Liver (tissue), 9 donors: Measurements from ENCODE around the gene CEMP1. TPM values are rescaled to one million over a fixed set of nuclear protein-coding genes. Genes with fewer than 3 reads are reported as not detected.

Experiments used
- DNase-seq: peaks from one replicate; pipeline ENCODE4 v3.0.0-alpha.2; 2017; ENCODE audit warnings: low spot score
- H3K27ac ChIP-seq, 2 donors: one replicate each; pipeline ENCODE4 v1.7.0; 2013; ENCODE audit warnings: inconsistent platforms in 2 of 2, low read length in 2 of 2, control low read depth in 1 of 2, low read depth in 1 of 2, mild to moderate bottlenecking in 1 of 2
- H3K27me3 ChIP-seq, 4 donors: one replicate each; pipeline versions ENCODE4 v1.6.1 to v1.7.0; 2013; ENCODE audit warnings: low read length in 3 of 4, inconsistent platforms in 1 of 4, mild to moderate bottlenecking in 1 of 4, moderate library complexity in 1 of 4; ENCODE audit not compliant: control insufficient read depth in 4 of 4, insufficient read depth in 4 of 4
- H3K36me3 ChIP-seq, 4 donors: one replicate each; pipeline versions ENCODE4 v1.6.1 to v1.7.0; 2013; ENCODE audit warnings: low read length in 3 of 4, mild to moderate bottlenecking in 3 of 4, low read depth in 1 of 4, moderate library complexity in 1 of 4; ENCODE audit not compliant: control insufficient read depth in 4 of 4, insufficient read depth in 3 of 4
- H3K4me1 ChIP-seq, 4 donors: one replicate each; pipeline versions ENCODE4 v1.6.1 to v1.7.0; 2013; ENCODE audit warnings: low read length in 3 of 4, mild to moderate bottlenecking in 3 of 4, moderate library complexity in 1 of 4; ENCODE audit not compliant: control insufficient read depth in 4 of 4, insufficient read depth in 4 of 4
- H3K4me3 ChIP-seq, 3 donors: one replicate each; pipeline versions ENCODE4 v1.6.1 to v1.7.0; 2013; ENCODE audit warnings: low read length in 3 of 3, control low read depth in 1 of 3, low read depth in 1 of 3, mild to moderate bottlenecking in 1 of 3
- H3K9ac ChIP-seq, 2 donors: one replicate each; pipeline ENCODE4 v1.7.0; 2013; ENCODE audit warnings: low read length in 2 of 2, mild to moderate bottlenecking in 2 of 2, moderate library complexity in 2 of 2, control low read depth in 1 of 2, low read depth in 1 of 2
- H3K9me3 ChIP-seq, 4 donors: one replicate each; pipeline versions ENCODE4 v1.6.1 to v1.7.0; 2013; ENCODE audit warnings: low read length in 3 of 4; ENCODE audit not compliant: control insufficient read depth in 4 of 4
- EGR1 ChIP-seq, 2 donors: IDR thresholded peaks; 2 replicates each; pipeline ENCODE4 v1.6.1; 2016 to 2018; ENCODE audit warnings: antibody characterized with exemption in 2 of 2, low read depth in 2 of 2
- FOXA1 ChIP-seq: IDR thresholded peaks from 2 replicates; pipeline ENCODE4 v1.6.1; 2016; ENCODE audit warnings: antibody characterized with exemption
- FOXA2 ChIP-seq: IDR thresholded peaks from 2 replicates; pipeline ENCODE4 v1.6.1; 2016; ENCODE audit warnings: antibody characterized with exemption
- GABPA ChIP-seq, 2 donors: IDR thresholded peaks in 1 of 2; conservative IDR thresholded peaks in 1 of 2; 2 replicates each; pipeline ENCODE4 v1.6.1; 2016; ENCODE audit warnings: antibody characterized with exemption in 2 of 2, mild to moderate bottlenecking in 1 of 2, moderate library complexity in 1 of 2
- HNF4A ChIP-seq, 2 donors: conservative IDR thresholded peaks; 2 replicates each; pipeline ENCODE4 v1.6.1; 2016; ENCODE audit warnings: antibody characterized with exemption in 2 of 2, mild to moderate bottlenecking in 2 of 2
- HNF4G ChIP-seq: IDR thresholded peaks from 2 replicates; pipeline ENCODE4 v1.6.1; 2016; ENCODE audit warnings: antibody characterized with exemption
- NR2F2 ChIP-seq: IDR thresholded peaks from 2 replicates; pipeline ENCODE4 v1.6.1; 2016; ENCODE audit warnings: antibody characterized with exemption
- REST ChIP-seq: IDR thresholded peaks from 2 replicates; pipeline ENCODE4 v1.6.1; 2016; ENCODE audit warnings: antibody characterized with exemption, mild to moderate bottlenecking
- RXRA ChIP-seq, 2 donors: IDR thresholded peaks; 2 replicates each; pipeline ENCODE4 v1.6.1; 2017 to 2018; ENCODE audit warnings: antibody characterized with exemption in 2 of 2, mild to moderate bottlenecking in 1 of 2
- SP1 ChIP-seq: IDR thresholded peaks from 2 replicates; pipeline ENCODE4 v1.6.1; 2018; ENCODE audit warnings: antibody characterized with exemption, mild to moderate bottlenecking
- TAF1 ChIP-seq: conservative IDR thresholded peaks from 2 replicates; pipeline ENCODE4 v1.6.1; 2016; ENCODE audit warnings: antibody characterized with exemption, mild to moderate bottlenecking
- YY1 ChIP-seq: IDR thresholded peaks from 2 replicates; pipeline ENCODE4 v1.6.1; 2016; ENCODE audit warnings: antibody characterized with exemption, mild to moderate bottlenecking
- WGBS: extraction: QIAGEN DNeasy Blood & Tissue Kit; methylation state at CpG from one replicate; pipeline ENCODE4 v1.1.7; 2013; 5-methylcytosine and 5-hydroxymethylcytosine counted together
- polyA plus RNA-seq, 2 donors: library from polyadenylated mRNA; stranded (reverse) in 1 of 2; unstranded in 1 of 2; fragments of 200-250 nt in 1 of 2; fragments of >200 nt in 1 of 2; fragmentation: Nextera tagmentation in 1 of 2; extraction: Ambion mirVana in 1 of 2; gene quantifications; one replicate each; pipeline versions ENCODE4 v1.2.1 to v1.2.3, GENCODE V29; 2013 to 2015
- total RNA-seq, 2 donors: library from RNA; depleted of rRNA; stranded (reverse); fragments of >200 nt; gene quantifications; one replicate each; pipeline ENCODE4 v1.2.3, GENCODE V29; 2014
- TF ChIP-seq, protein P1 (sequence below): IDR thresholded peaks from 2 replicates; pipeline ENCODE4 v1.6.1; 2016; ENCODE audit warnings: antibody characterized with exemption
- TF ChIP-seq, protein P2 (sequence below): IDR thresholded peaks from 2 replicates; pipeline ENCODE4 v1.6.1; 2016; ENCODE audit warnings: antibody characterized with exemption
- TF ChIP-seq, protein P3 (sequence below): IDR thresholded peaks from 2 replicates; pipeline ENCODE4 v1.6.1; 2016; ENCODE audit warnings: antibody characterized with exemption
- donor health status: healthy.
- donor health status: healthy.
- donor health status: healthy.
- donor health status: healthy.
- donor health status: healthy.

The CEMP1 gene
- total and polyA plus RNA-seq, 4 donors = 0.06 to 1.6 (median 0.20) TPM

DNA sequence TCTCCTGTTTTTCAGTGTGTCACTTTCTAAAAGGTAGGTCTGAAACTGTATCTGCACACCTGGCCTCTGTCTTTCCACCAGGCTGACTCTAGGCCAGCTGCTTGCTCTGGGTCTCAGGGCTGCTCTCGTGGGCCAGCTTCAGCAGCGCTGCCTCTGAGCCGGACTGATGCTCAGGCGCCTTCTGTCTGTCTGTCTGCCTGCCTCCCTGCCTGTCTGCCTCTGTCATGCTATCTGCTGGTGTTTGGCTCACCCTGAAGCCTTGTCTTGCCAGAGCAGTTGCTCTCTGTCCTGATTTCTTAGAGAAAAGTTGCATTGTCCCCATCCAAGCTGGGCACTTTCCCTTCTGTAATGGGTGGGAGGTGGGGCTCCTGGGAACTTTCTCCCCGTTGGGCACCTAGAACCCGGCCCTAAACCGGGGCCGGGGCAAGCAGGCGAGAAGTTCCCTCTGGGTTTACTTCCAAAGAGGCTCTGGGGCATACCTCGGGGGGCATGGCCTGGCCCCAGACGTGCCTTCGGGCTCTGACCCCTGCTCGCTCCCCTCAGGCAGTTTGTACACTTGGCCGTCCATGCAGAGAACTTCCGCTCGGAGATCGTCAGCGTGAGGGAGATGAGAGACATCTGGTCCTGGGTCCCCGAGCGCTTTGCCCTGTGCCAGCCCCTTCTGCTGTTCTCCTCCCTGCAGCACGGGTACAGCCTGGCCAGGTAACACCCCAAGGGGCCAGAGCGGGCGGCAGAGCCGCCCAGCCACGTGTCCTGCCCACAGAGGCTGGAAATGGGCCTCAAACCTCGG is 33.3 kb downstream of the CEMP1 start:
- no peak for DNase-seq
- Histone ChIP-seq H3K4me1 (peaks cover 18 to 49% (median 36%) of the 10 kb centered on the region in 4 donors), H3K36me3 (peaks cover 0 to 9% (median under 1%) of the 10 kb centered on the region in 4 donors)

DNA sequence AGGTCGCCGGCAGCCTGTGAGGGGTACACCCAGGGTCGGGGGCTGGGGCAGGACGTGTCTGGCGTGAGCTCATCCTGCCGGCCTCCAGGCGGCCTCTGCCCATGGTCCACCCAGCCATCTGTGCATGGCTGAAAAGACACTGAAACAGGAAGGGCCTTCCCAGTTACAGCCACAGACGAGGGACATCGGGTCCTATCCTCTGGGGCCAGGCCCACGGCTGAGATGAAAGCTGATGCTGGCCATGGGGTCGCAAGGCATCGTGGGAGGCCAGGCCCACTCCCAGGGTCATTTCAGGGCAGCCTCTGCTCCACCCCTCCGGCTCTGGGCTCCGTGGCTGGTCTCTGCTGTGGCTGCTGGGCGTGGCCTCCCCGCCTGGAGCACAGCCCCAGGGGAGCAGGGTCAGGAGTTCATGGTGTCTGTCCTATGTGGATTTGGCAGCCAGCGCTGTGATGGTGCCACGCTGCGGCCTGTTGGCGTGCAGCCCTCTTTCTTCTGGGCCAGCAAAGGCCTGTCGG is 34.0 kb downstream of the CEMP1 start:
- peaks cover 18 to 44% (median 31%) of the 10 kb centered on the region in 4 donors for H3K4me1 ChIP-seq
- DNase-seq = no peak
- 37% methylated on average over 21 of the region's 21 CpGs for WGBS
- no peaks in the 10 kb centered on the region for H3K27me3 ChIP-seq
- peaks cover 0 to 9% (median under 1%) of the 10 kb centered on the region in 4 donors for H3K36me3 ChIP-seq
- H3K4me3 ChIP-seq = no peak overlapping the region
- H3K9ac ChIP-seq = peak overlapping the region in 1 of 2 donors; percentile 58
- H3K9me3 ChIP-seq = no peaks in the 10 kb centered on the region
- H3K27ac ChIP-seq = peak overlapping the region in 1 of 2 donors; percentile 48
- no peak for TF ChIP-seq HNF4G
- peak; percentile 63 for TF ChIP-seq YY1
- TF ChIP-seq GABPA (IDR thresholded peaks at IDR 0.05 in 1 of 2, conservative IDR thresholded peaks at IDR 0.05 in 1 of 2) = peak in 1 of 2 donors; percentile 21
- TF ChIP-seq, protein P1, sequence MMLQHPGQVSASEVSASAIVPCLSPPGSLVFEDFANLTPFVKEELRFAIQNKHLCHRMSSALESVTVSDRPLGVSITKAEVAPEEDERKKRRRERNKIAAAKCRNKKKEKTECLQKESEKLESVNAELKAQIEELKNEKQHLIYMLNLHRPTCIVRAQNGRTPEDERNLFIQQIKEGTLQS = no peak
- TF ChIP-seq FOXA2 = peak; percentile 6
- TF ChIP-seq TAF1 = no peak
- TF ChIP-seq, protein P2, sequence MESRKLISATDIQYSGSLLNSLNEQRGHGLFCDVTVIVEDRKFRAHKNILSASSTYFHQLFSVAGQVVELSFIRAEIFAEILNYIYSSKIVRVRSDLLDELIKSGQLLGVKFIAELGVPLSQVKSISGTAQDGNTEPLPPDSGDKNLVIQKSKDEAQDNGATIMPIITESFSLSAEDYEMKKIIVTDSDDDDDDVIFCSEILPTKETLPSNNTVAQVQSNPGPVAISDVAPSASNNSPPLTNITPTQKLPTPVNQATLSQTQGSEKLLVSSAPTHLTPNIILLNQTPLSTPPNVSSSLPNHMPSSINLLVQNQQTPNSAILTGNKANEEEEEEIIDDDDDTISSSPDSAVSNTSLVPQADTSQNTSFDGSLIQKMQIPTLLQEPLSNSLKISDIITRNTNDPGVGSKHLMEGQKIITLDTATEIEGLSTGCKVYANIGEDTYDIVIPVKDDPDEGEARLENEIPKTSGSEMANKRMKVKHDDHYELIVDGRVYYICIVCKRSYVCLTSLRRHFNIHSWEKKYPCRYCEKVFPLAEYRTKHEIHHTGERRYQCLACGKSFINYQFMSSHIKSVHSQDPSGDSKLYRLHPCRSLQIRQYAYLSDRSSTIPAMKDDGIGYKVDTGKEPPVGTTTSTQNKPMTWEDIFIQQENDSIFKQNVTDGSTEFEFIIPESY = no peak
- TF ChIP-seq FOXA1 = no peak
- peak; percentile 83 for TF ChIP-seq NR2F2
- no peak for TF ChIP-seq EGR1 (IDR thresholded peaks at IDR 0.05; ENCODE audit: low read depth in 2 of 2)
- peak; percentile 62 to 72 for TF ChIP-seq HNF4A (conservative IDR thresholded peaks at IDR 0.05)
- peak; percentile 84 for TF ChIP-seq SP1
- TF ChIP-seq, protein P3, sequence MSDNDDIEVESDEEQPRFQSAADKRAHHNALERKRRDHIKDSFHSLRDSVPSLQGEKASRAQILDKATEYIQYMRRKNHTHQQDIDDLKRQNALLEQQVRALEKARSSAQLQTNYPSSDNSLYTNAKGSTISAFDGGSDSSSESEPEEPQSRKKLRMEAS = no peak

More for the DNA sequence above, 33.3 kb downstream of the CEMP1 start:
- TF ChIP-seq SP1 (no peak), RXRA (IDR thresholded peaks at IDR 0.05) (no peak), HNF4G (no peak), TAF1 (no peak), FOXA1 (no peak), REST (no peak), FOXA2 (no peak), YY1 (no peak), NR2F2 (no peak), HNF4A (conservative IDR thresholded peaks at IDR 0.05) (no peak), GABPA (IDR thresholded peaks at IDR 0.05 in 1 of 2, conservative IDR thresholded peaks at IDR 0.05 in 1 of 2) (no peak)
- TF ChIP-seq, protein P2 = no peak
- TF ChIP-seq, protein P3 = no peak
- H3K27me3 ChIP-seq = no peaks in the 10 kb centered on the region
- peak overlapping the region; percentile 25 to 58 for H3K9ac ChIP-seq
- H3K9me3 ChIP-seq = no peaks in the 10 kb centered on the region
- 78% methylated on average over 26 of the region's 26 CpGs for WGBS
- H3K4me3 ChIP-seq = no peak overlapping the region
- H3K27ac ChIP-seq = peak overlapping the region; percentile 14 to 48
